Activated CD4-positive, CD25-positive, alpha-beta regulatory T cell treated with anti-CD3 and anti-CD28 coated beads, Interleukin-2, amount 50 U/mL, for 72 hours (primary cell): ENCODE measurements around the gene NOS3.

Source experiments
- DNase-seq: peaks from one replicate; pipeline ENCODE4 v3.0.0; 2021

Gene NOS3

GRCh38 chr7:150965273-150965830 is 25.5 kb upstream of the NOS3 start:
- no peak for DNase-seq

DNA sequence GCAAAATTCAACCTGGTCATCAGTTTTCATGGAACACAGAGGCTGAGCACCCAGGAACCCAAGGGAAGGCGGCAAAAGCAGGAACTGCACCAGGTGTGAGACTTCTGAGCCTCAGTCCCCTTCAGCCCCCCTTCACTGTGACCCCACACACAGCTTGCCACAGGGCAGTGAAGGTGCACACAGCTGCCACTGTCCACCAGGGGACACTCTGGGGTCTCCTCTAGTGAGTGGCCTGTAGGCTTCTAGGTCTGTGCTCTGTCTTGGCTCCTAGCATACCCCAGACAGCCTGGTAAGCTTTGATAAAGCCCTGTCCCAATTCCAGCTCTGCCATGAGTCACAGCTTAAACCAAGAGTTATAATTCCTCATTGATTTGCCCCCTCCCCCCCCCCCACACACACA is 24.8 kb upstream of the NOS3 start:
- DNase-seq = no peak

DNA sequence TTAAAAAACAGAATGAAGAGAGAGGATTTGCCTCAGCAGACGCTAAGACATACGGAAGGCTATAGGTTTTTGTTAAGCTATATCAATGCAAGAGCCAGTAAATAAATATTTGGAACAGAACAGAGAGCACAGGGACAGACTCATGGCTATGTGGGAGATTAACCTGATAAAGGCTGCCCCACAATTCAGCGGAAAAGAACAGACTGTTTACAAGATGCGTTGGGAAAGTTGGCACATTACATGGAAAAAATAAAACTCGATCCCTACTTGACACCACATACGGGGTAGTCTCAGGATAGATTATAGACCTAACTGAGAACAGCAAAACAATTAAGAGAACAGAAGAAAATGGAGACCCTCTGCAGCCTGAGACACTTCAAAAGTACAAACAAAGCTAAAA is 23.5 kb upstream of the NOS3 start:
- no peak for DNase-seq

DNA sequence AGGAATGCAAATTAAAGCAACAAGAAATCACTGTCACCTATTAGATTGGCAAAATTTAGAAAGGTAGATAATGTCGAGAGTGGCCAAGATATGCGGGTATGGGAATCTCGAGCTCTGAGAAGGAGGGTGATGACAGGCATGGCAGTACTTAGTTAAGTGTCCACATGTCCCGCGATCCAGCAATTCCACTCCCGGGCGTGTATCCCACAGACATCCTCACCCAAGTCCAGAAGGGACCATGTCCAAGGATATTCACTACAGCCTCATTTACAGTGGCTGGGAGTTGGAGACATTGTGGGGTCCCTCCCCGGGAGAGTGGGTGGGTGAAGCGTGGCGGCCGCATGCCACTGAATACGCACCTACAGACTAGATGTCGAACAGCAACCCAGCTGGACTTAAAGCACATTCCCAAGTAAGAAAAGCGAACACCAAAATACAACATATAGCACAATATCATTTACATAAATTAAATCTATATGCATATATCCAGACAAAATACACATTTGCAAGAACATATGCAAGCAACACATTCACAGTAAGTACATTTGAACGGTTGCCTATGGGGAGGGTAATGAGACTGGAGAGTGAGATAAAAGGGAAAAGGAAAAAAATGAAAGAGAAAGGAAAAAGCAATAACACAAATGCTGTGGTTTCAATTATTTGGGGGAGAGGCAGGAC is 22.6 kb upstream of the NOS3 start:
- no peak for DNase-seq

DNA sequence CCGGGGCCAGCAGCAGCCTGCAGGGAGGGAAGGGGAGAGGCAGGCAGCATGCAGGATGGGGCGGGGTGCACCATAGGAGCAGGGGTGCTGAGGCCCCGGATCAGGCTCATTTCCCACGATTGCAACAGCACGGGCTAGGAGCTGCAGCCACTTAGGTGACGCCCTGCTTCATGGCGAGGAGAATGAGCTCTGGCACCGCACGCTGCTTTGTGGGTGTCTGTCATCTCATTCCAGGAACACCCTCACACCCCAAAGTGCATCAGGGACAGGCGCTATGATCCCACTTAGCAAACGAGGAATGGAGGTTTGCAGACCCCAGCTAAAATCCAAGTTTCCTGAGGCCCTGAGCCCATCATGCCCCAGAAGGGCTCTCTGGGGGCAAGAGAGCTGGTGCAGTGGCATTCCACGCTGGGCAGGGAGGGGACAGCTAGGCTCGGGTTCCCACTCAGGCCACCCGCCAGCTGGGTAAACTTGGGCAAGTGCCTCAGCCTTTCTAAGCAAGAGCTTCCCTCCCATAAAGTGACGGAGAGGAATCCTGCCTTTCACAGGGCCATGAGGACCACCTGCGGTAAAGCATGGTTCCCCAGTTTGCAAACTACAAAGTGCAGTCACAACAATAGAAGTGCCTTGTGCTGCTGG is 22.0 kb upstream of the NOS3 start:
- DNase-seq = no peak

DNA sequence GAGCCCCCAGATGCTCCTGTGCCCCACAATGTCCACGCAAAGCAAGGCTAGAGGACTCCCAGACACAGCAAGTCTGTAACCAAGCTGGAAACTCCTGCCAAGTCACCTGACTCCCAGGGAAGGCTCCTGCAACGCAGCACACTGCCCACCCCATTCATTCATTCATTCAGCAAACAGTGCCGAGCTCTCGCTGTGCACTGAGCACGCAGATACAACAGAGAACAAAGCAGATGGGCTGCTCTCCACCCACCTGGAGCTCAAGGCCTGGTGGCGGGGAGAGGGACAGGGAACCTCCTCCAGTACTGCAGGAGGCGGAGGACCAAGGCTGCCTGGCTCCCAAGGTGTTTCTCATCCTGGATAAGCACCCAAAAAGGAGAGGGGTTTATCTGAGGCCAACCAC is 21.3 kb upstream of the NOS3 start:
- no peak for DNase-seq

DNA sequence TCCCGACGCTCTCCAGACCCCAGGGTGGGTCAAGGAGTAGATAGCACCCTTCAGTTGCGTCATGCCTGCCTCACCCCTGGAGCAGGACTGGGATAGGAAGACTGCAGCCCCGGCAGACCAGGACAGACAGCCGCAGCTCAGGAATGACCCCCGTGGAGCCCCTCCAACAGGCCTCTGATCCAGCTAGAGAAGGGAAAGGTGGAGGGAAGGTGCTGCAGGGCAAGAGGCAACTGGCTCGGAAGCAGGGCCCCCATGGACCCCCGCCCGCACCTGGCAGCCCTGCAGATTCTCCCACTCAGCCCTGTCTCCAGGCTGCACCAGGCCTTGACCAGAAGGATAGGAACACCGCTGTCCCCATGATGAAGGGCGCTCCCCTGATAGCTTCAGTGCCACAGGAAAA is 20.4 kb upstream of the NOS3 start:
- DNase-seq = no peak

- no peak for DNase-seq
Observed at GRCh38 chr7:150971242-150972022, 19.4 kb upstream of the NOS3 start.

DNA sequence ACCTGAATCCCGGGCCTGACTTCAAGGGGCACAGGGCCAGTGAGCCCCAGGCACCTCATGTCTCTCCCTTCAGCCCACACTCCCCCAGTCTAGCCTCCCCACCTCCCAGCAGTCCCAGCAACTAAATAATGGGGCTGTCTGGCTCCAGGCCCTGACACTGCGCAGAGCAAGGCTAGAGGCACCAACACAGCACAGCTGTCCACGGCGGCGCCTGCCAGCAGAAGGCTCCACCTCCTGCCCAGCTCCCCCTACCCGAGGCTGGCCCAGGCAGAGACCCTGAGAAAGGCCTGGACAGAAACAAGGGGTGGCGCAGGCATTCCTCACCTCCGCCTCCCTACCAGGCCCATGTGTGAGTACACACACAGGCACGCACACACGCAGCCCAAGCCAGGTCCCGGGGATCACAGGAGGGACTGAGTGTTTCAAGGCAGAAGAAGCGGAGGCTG is 18.8 kb upstream of the NOS3 start:
- no peak for DNase-seq

DNA sequence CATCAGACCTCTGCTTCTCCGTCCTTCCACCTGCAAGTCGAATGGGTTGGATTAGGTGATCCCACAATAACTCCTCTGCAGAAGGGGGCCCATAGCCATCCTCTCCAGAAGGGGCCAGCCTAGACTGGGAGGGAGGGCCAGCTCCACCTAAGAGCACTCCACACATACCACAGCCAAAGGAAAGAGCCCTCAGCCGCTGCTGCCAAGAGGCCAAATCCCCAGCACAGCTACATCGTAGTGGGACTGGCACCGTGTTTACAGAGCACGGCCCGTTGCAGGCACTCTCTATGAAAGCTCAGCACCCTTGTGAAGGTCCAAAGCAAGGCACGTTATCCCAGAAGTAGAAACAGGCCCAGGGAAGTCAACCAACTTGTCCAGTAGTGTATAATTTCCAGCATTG is 18.1 kb upstream of the NOS3 start:
- no peak for DNase-seq

DNA sequence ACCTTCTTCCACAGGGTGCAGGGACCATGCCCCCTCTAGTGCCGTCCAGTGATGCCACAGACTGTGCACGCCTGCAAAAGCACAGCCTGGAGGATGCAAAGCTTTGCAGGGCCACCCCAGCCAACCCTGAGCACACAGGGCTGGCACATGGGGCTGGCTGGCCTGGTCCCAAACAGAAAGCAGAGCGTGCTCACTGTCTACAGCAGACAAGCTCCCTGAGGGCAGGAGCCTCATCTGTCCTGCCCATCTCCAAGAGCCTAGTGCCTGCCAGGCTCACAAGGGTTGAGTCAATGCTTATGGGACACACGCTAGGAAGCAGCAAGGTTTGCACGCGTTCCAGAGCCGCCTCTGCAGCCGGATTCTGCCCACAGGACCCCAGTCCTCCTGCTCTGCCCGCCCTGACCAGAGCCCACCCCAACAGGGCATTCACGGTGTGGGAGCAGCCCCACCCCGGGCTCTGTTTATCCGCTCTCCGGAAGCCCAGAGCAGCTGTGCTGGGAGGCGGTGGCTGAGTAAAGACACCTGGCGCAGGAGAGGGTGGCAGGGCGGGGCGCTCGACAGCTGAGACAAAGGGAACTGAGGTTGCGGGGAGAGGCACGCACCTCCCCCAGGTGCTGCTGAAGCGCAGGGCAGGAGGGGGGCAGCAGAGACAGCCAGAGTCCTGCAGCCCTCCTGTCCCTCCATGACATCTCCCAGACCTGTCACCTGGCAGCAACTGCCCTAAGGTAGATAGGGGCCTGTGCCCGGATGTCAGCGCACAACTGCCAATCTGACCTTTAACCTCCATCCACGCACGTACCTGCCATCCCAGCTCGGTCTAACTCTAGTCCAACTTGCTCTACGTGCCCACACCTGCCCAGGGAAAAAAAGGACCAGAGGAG is 17.0 kb upstream of the NOS3 start:
- no peak for DNase-seq

DNA sequence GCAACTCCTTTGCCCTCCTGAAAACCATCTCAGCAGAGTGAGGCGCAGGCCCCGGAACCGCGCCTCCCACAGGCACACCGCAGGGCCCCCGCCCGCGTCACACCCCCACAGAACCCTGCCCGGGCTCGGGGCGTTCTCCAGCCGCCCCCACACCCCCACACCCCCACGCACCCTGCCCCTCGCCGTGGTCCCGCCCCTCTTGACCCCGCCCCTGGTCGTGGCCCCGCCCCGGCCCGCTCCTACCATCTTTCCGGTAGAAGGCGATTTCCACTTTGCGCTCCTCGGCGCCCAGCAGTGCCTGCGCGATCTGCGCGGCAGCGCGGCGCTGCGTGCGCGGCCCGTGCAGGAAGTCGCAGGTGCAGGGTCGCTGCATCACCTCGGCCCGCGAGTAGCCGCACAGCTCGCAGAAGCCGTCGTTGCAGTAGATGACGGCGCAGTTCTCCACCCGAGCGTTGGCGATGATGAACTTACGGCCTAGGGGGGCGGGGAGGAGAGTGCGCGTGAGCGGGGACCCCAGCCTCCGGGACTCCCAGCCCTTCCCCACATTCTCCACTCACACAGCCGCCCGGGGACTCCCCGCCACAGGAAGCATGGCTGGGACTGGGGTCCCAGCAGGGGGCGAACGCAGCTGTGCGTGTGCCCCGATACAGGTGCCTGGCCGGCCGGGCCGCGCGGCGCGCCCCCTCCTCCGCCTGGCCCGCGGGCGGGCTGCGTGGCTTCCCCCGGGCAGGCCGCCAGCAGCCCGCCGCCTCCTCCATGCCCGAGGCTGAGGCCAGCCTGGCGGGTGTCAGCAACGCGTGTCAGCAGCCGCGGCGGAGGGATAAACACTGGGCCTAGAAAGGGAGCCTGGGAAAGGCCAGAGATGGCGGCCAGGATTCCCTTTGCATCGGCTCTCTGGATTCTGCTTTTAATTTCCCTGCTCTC is 16.1 kb upstream of the NOS3 start:
- DNase-seq = peak; percentile 76

GRCh38 chr7:150975536-150976319 is 15.1 kb upstream of the NOS3 start:
- no peak for DNase-seq

GRCh38 chr7:150976529-150977381 is 14.1 kb upstream of the NOS3 start:
- DNase-seq = no peak

DNA sequence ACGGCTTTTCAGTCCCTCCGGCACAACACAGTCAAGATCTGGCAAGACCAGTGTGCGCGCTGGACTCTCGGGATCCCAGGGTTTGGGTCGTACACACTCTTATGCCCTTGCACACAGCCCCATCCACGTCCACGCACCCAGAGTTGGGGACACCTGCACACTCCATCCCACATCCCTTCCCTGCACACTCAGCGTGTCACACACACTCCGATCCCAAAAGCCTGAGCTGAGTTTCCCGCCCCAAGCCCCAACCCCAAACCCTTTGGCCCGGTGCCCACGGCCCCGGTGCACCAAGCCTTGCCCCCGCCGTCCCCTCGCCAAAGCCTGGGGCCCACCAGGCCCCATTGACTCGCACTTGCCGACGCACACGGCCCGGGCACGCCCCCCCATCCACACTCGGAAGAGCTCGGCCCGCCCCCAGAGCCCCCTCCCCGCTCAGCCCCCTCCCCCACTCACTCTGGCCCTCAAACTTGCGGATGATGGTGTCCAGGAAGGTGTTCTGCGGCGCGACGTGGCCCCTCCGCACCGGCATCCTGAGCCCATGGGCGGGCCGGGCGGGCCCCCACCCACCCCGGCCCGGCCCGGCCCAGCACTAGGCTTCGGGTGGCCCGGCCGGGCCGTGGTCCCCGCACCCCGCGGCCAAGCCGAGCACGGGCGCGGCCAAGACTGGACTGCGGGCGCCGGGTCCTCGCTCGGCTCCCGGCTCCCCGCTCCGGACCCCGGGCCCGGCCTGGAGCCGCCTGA is 13.3 kb upstream of the NOS3 start:
- no peak for DNase-seq

- DNase-seq = no peak
Observed at GRCh38 chr7:150978126-150978789, 12.6 kb upstream of the NOS3 start, which contains the start of gene KCNH2. Gene KCNH2 (minus strand): TSS chr7:150978321. CDS start chr7:150977913, 408 bp downstream.

GRCh38 chr7:150979713-150980390 is 11.0 kb upstream of the NOS3 start:
- DNase-seq = no peak

DNA sequence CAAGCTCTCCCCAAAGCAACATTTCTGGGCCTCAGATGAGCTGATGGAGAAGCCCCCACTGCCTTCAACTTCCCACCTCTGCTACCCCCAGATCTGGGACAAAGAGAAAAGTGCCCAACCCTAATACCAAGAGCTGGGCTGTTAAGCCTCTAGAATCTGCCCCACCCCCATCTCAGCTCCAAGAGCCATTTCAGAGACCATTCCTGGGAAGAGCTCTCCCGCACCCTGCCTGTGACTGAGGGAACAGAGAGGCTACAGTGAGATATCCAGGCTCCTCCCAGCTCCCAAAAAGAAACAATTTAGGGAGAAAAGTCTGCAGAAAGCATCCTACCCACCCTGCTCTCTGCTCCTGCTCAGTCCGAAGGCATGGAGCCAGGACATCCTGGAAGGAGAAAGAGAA is 10.2 kb upstream of the NOS3 start:
- no peak for DNase-seq
